SK-N-SH (cell line): ENCODE data around the gene GPR39. TPM values are rescaled to one million over a fixed set of nuclear protein-coding genes. Genes with fewer than 3 reads are reported as not detected.
A peak's percentile ranks its signal among the peaks of the same experiment; 100 is the strongest.

Experiments
- CTCF ChIA-PET: fragments of 300-600, 350-600 bp; formaldehyde crosslinking; extraction: SDS; loops from one replicate; lab custom pipeline; 2021; lab: Yijun Ruan, JAX
- POLR2A ChIA-PET: fragments of 350-600 bp; sonication (Branson Sonifier 250); formaldehyde crosslinking; extraction: SDS; loops from one replicate; lab custom pipeline; 2020; ENCODE audit warnings: antibody characterized with exemption, inconsistent platforms; lab: Yijun Ruan, JAX
- DNase-seq: peaks from one replicate; pipeline ENCODE4 v3.0.0; 2012
- H2AFZ ChIP-seq: fragments of 200-600 bp; sonication (generic); 2 replicates; pipeline ENCODE4 v1.8.1; 2016; ENCODE audit warnings: antibody characterized with exemption, mild to moderate bottlenecking, low read depth
- H3F3A ChIP-seq: fragments of 200-600 bp; sonication (generic); replicated peaks from 2 replicates; pipeline ENCODE3; 2016; ENCODE audit warnings: antibody characterized with exemption, mild to moderate bottlenecking; ENCODE audit not compliant: insufficient read depth
- H3K27ac ChIP-seq, 2 experiments: fragments of 200-500 bp in 1 of 2; fragments of 200-600 bp in 1 of 2; sonication (Bioruptor generic) in 1 of 2; sonication (generic), shearing (Covaris generic) in 1 of 2; 2 replicates each; pipeline versions ENCODE4 v1.5.1 to v1.6.1; 2014 to 2016; ENCODE audit warnings: low read depth in 2 of 2, inconsistent platforms in 1 of 2, low read length in 1 of 2, mild to moderate bottlenecking in 1 of 2, mixed read lengths in 1 of 2
- H3K27me3 ChIP-seq: fragments of 200-600 bp; sonication (generic), shearing (Covaris generic); 2 replicates; pipeline ENCODE4 v1.6.1; 2016; ENCODE audit warnings: mixed run types; ENCODE audit not compliant: insufficient read depth
- H3K36me3 ChIP-seq, 2 experiments: fragments of 200-500 bp in 1 of 2; fragments of 200-600 bp in 1 of 2; sonication (Bioruptor generic) in 1 of 2; sonication (generic) in 1 of 2; replicated peaks in 1 of 2; 2 replicates each; pipeline versions ENCODE3 to v1.5.1; 2014 to 2016; ENCODE audit warnings: low read length in 1 of 2, mild to moderate bottlenecking in 1 of 2; ENCODE audit not compliant: insufficient read depth in 2 of 2, control insufficient read depth in 1 of 2
- H3K4me1 ChIP-seq, 2 experiments: fragments of 200-500 bp in 1 of 2; fragments of 200-600 bp in 1 of 2; sonication (Bioruptor generic) in 1 of 2; sonication (generic), shearing (Covaris generic) in 1 of 2; 2 replicates each; pipeline versions ENCODE4 v1.5.1 to v1.6.1; 2014 to 2016; ENCODE audit warnings: low read depth in 1 of 2, low read length in 1 of 2, mixed run types in 1 of 2; ENCODE audit not compliant: insufficient read depth in 2 of 2, control insufficient read depth in 1 of 2
- H3K4me2 ChIP-seq: fragments of 200-600 bp; sonication (generic), shearing (Covaris generic); 2 replicates; pipeline ENCODE4 v1.6.1; 2017; ENCODE audit warnings: mixed run types
- H3K4me3 ChIP-seq, 2 experiments: fragments of 200-500 bp in 1 of 2; fragments of 200-600 bp in 1 of 2; sonication (Bioruptor generic) in 1 of 2; sonication (generic), shearing (Covaris generic) in 1 of 2; 2 replicates each; pipeline versions ENCODE4 v1.5.1 to v1.8.1; 2014 to 2016; ENCODE audit warnings: low read depth in 2 of 2, inconsistent platforms in 1 of 2, low read length in 1 of 2, mild to moderate bottlenecking in 1 of 2, mixed read lengths in 1 of 2, moderate library complexity in 1 of 2
- H3K79me2 ChIP-seq: fragments of 200-600 bp; sonication (generic); 2 replicates; pipeline ENCODE4 v1.8.1; 2017; ENCODE audit warnings: mild to moderate bottlenecking; ENCODE audit not compliant: insufficient read depth
- H3K9ac ChIP-seq: fragments of 200-600 bp; sonication (generic); 2 replicates; pipeline ENCODE4 v1.6.1; 2017; ENCODE audit warnings: mixed run types
- H3K9me2 ChIP-seq: fragments of 200-600 bp; sonication (generic); 2 replicates; pipeline ENCODE4 v1.6.1; 2017; ENCODE audit warnings: mixed run types
- H3K9me3 ChIP-seq: fragments of 200-600 bp; sonication (generic); 2 replicates; pipeline ENCODE4 v1.6.1; 2017; ENCODE audit warnings: mixed run types, mild to moderate bottlenecking, moderate library complexity
- H4K20me1 ChIP-seq: fragments of 200-600 bp; sonication (generic); 2 replicates; pipeline ENCODE4 v1.6.1; 2017; ENCODE audit warnings: mild to moderate bottlenecking, mixed run types; ENCODE audit not compliant: insufficient read depth
- EZH2phosphoT487 ChIP-seq: fragments of 200-600 bp; sonication (generic); IDR thresholded peaks from 2 replicates; pipeline ENCODE4 v1.6.1; 2017; ENCODE audit warnings: low read depth, mixed run types, mild to moderate bottlenecking, antibody characterized with exemption, moderate library complexity, borderline replicate concordance
- FOXM1 ChIP-seq: IDR thresholded peaks from 2 replicates; pipeline ENCODE4 v1.4.0; 2012; ENCODE audit warnings: low read depth, mild to moderate bottlenecking
- GABPA ChIP-seq: IDR thresholded peaks from 2 replicates; pipeline ENCODE4 v1.4.0; 2012; ENCODE audit warnings: low read depth, mild to moderate bottlenecking
- MEF2A ChIP-seq: IDR thresholded peaks from 2 replicates; pipeline ENCODE4 v1.4.0; 2012; ENCODE audit warnings: low read depth, borderline replicate concordance
- MXI1 ChIP-seq: IDR thresholded peaks from 2 replicates; pipeline ENCODE4 v1.6.1; 2012; ENCODE audit warnings: mild to moderate bottlenecking, low read depth, low read length, improper control_type of control experiment
- RAD21 ChIP-seq: IDR thresholded peaks from 2 replicates; pipeline ENCODE4 v1.6.1; 2012; ENCODE audit warnings: mild to moderate bottlenecking, low read length
- RCOR1 ChIP-seq: fragments of 150-350 bp; IDR thresholded peaks from 2 replicates; pipeline ENCODE4 v1.6.1; 2017; ENCODE audit warnings: antibody characterized with exemption, low read length
- RFX5 ChIP-seq: IDR thresholded peaks from 2 replicates; pipeline ENCODE4 v1.6.1; 2012; ENCODE audit warnings: mild to moderate bottlenecking, improper control_type of control experiment, low read length
- SMC3 ChIP-seq: IDR thresholded peaks from 2 replicates; pipeline ENCODE4 v1.6.1; 2012; ENCODE audit warnings: low read depth, low read length, improper control_type of control experiment
- YY1 ChIP-seq: IDR thresholded peaks from 2 replicates; pipeline ENCODE4 v1.4.0; 2012; ENCODE audit warnings: low read depth, mild to moderate bottlenecking
- WGBS: methylation state at CpG from one replicate; pipeline ENCODE4 v1.1.6; 2017; ENCODE audit warnings: low lambda C conversion rate; 5-methylcytosine and 5-hydroxymethylcytosine counted together
- polyA plus RNA-seq, 3 experiments: library from polyadenylated mRNA; depleted of rRNA; stranded (reverse); fragments of >200 nt; gene quantifications; 2 replicates each; pipeline ENCODE4 v1.2.3, GENCODE V29; 2012
- TF ChIP-seq, protein P1 (sequence below): IDR thresholded peaks from 2 replicates; pipeline ENCODE4 v1.6.1; 2012; ENCODE audit warnings: mild to moderate bottlenecking, low read depth, low read length, moderate library complexity
- TF ChIP-seq, protein P2 (sequence below): IDR thresholded peaks from 2 replicates; pipeline ENCODE4; 2012
- TF ChIP-seq, protein P3 (sequence below): IDR thresholded peaks from 2 replicates; pipeline ENCODE4 v1.4.0; 2012; ENCODE audit warnings: low read depth
- TF ChIP-seq, protein P4 (sequence below): fragments of 200-600 bp; sonication (generic); IDR thresholded peaks from 2 replicates; pipeline ENCODE4 v1.6.1; 2017; ENCODE audit warnings: antibody characterized with exemption, mild to moderate bottlenecking, moderate library complexity
- TF ChIP-seq, protein P5 (sequence below): IDR thresholded peaks from 2 replicates; pipeline ENCODE4 v1.4.0; 2012; ENCODE audit warnings: low read depth, borderline replicate concordance

GPR39 gene
- polyA plus RNA-seq, 1 of the 3 experiments (the other 2 are of a cell fraction), result 2.3 TPM

DNA sequence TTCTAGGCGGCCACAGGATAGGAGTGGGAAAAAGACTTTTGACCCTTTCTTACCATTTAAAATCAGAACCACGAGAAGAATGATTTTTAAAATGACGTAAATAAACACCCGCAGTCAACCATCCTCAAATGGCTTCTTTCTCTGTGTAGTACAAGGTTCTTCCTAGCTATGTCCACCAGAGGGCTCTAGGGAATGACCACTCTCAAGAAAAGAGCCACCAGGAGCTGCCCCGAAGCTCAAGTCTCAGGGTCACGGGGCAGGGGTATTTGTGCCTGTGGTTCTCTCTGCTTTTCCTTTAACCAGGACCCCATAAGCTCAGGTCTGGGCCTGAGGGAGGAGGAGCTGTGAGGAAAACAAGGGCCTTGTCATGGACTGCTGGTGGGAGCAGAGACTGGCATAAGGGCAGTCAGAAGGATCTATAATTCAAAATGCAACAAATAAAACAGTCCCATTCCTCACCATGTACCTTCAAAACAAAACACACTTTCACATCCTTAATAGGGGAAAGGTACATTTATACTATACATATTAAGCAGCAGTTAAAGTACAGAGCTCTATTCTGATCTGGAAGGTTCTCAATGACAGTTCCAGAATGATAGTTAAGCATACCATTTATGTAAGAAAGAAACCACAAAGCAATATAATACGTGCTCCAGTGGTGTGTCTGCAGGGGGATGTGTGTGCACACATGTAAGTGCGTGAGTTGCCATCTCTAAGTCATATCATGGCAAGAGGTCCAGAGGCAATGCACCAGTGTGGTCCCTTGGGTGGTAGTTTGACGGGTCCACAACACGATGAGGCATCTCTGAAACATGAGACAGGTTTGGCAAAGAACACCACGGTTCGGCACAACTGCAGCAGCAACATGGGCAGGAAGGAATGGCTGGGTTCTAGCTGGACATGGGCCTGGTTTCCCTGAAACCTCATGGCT is 234.8 kb downstream of the GPR39 start:
- Histone ChIP-seq H3K9me2 (no peaks in the 10 kb centered on the region), H3K9ac (no peak overlapping the region), H3K79me2 (0 out of 2 replicates have a peak, but pooled peaks cover 8% of the 10 kb centered on the region), H2AFZ (no peak overlapping the region), H3K36me3 (no peaks in the 10 kb centered on the region), H3K9me3 (no peaks in the 10 kb centered on the region), H4K20me1 (no peaks in the 10 kb centered on the region), H3K27me3 (no peaks in the 10 kb centered on the region), H3F3A (peaks cover 7% of the 10 kb centered on the region), H3K4me3 (no peak overlapping the region), H3K27ac (no peak overlapping the region), H3K4me2 (no peak overlapping the region), H3K4me1 (no peaks in the 10 kb centered on the region; a peak in 1 of 4 replicates)
- 64% methylated on average over 10 of the region's 12 CpGs for WGBS
- TF ChIP-seq MEF2A (no peak), GABPA (no peak), FOXM1 (no peak), MXI1 (no peak), RFX5 (no peak), SMC3 (peak; percentile 79), RAD21 (peak; percentile 70), EZH2phosphoT487 (no peak), RCOR1 (no peak), YY1 (no peak)
- TF ChIP-seq, protein P1, sequence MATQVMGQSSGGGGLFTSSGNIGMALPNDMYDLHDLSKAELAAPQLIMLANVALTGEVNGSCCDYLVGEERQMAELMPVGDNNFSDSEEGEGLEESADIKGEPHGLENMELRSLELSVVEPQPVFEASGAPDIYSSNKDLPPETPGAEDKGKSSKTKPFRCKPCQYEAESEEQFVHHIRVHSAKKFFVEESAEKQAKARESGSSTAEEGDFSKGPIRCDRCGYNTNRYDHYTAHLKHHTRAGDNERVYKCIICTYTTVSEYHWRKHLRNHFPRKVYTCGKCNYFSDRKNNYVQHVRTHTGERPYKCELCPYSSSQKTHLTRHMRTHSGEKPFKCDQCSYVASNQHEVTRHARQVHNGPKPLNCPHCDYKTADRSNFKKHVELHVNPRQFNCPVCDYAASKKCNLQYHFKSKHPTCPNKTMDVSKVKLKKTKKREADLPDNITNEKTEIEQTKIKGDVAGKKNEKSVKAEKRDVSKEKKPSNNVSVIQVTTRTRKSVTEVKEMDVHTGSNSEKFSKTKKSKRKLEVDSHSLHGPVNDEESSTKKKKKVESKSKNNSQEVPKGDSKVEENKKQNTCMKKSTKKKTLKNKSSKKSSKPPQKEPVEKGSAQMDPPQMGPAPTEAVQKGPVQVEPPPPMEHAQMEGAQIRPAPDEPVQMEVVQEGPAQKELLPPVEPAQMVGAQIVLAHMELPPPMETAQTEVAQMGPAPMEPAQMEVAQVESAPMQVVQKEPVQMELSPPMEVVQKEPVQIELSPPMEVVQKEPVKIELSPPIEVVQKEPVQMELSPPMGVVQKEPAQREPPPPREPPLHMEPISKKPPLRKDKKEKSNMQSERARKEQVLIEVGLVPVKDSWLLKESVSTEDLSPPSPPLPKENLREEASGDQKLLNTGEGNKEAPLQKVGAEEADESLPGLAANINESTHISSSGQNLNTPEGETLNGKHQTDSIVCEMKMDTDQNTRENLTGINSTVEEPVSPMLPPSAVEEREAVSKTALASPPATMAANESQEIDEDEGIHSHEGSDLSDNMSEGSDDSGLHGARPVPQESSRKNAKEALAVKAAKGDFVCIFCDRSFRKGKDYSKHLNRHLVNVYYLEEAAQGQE, result no peak
- TF ChIP-seq, protein P2, sequence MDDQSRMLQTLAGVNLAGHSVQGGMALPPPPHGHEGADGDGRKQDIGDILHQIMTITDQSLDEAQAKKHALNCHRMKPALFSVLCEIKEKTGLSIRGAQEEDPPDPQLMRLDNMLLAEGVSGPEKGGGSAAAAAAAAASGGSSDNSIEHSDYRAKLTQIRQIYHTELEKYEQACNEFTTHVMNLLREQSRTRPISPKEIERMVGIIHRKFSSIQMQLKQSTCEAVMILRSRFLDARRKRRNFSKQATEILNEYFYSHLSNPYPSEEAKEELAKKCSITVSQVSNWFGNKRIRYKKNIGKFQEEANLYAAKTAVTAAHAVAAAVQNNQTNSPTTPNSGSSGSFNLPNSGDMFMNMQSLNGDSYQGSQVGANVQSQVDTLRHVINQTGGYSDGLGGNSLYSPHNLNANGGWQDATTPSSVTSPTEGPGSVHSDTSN, result no peak
- TF ChIP-seq, protein P3, sequence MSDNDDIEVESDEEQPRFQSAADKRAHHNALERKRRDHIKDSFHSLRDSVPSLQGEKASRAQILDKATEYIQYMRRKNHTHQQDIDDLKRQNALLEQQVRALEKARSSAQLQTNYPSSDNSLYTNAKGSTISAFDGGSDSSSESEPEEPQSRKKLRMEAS, result no peak
- TF ChIP-seq, protein P4, sequence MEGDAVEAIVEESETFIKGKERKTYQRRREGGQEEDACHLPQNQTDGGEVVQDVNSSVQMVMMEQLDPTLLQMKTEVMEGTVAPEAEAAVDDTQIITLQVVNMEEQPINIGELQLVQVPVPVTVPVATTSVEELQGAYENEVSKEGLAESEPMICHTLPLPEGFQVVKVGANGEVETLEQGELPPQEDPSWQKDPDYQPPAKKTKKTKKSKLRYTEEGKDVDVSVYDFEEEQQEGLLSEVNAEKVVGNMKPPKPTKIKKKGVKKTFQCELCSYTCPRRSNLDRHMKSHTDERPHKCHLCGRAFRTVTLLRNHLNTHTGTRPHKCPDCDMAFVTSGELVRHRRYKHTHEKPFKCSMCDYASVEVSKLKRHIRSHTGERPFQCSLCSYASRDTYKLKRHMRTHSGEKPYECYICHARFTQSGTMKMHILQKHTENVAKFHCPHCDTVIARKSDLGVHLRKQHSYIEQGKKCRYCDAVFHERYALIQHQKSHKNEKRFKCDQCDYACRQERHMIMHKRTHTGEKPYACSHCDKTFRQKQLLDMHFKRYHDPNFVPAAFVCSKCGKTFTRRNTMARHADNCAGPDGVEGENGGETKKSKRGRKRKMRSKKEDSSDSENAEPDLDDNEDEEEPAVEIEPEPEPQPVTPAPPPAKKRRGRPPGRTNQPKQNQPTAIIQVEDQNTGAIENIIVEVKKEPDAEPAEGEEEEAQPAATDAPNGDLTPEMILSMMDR, result peak; percentile 81
- TF ChIP-seq, protein P5, sequence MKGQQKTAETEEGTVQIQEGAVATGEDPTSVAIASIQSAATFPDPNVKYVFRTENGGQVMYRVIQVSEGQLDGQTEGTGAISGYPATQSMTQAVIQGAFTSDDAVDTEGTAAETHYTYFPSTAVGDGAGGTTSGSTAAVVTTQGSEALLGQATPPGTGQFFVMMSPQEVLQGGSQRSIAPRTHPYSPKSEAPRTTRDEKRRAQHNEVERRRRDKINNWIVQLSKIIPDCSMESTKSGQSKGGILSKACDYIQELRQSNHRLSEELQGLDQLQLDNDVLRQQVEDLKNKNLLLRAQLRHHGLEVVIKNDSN, result no peak
- ChIA-PET POLR2A (no interaction called here), CTCF (interaction anchor here (0.6 to 4.2 kb wide), 44 partner anchors 8 to 1195 kb away, joined by 3 to 62 read pairs (median 4); partner anchors contain the start of gene LYPD1)
- peak; percentile 69 for DNase-seq
